ENCODE results near the gene MRPL20.
"Not testable (repeated sequence)": the region's sequence is repeated elsewhere in the genome, so short reads cannot be mapped to it uniquely, and the experiment has no call there.

MRPL20 gene

DNA sequence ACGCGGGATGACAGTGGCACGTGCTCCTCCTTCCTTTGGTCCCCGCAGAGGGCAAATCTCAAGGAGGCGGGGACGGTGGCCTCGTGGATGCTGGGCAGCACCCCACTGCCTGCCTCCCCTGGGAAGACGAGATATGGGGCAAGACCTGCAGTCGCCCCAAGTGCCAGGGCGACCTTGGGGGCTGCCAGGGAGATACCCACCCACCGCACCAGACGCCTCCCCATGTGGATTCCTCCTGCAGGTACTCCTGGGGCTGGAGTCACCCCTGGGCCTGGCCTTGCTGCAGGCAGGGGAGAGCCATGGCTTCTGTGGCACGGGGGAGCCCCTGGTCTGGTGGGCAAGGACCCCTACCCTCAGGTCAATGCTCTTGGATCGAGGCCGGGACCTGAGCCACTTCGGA is 26.2 kb downstream of the MRPL20 start:
- DNase-seq: no peak

DNA sequence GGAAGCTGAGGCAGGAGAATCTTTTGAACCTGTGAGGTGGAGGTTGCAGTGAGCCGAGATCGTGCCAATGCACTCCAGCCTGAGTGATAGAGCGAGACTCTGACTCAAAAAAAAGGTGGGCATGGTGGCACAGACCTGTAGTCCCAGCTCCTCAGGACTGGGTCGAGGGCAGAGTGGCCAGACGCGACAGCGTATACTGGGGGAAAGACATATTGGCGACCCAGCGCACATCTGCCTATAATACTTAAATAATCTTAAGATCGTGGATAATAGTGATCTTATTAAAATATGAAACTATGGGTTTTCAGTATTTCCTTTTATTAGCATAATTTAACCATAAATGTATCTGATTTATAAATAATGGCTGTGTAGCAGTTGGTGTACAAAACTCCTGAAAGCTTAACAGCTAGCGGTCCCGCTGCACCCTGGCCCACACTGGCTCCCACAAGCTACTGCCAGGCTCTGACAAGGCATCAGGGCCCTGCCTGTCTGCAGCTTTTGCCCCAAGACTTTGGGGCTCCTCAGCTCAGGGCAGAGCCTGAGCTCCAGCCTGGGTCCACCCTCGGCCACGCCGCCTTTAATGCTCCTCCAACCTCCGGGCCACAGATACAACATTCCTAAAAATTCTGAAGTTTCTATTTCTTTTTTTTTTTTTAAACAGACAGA is 29.4 kb downstream of the MRPL20 start:
- DNase-seq: no peak

DNA sequence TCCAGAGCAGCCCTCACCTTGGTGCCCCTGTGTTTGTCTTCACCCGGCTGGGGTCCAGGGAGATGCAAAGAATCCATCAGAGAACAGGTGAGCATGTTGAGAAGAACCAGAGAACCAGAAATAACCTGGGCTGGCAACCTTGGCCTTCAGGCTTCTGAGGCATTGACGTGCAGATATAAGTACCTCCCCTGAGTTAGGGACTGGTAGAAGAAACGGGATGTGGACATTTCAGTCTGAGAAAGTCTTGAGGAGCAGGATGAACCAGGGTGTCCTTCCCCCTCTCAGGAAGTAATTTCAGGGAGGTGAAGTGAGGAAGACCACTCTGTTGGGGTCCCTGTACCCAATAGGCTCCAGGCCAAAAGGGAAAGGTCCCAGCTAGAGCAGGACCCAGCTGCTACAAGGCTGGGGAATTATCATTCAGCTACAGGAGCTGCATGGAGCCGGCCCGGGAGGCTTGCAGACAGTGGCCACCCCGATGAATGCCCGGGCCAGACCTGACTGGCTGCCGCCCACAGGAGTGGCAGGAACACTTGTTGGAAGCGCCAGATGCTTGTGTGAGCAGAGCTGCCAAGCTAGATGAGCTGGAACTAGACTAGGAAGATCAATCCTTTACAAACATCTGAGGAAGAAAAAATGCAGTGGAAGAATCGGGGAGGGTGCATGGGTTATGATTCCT is 30.4 kb downstream of the MRPL20 start:
- DNase-seq: no peak

DNA sequence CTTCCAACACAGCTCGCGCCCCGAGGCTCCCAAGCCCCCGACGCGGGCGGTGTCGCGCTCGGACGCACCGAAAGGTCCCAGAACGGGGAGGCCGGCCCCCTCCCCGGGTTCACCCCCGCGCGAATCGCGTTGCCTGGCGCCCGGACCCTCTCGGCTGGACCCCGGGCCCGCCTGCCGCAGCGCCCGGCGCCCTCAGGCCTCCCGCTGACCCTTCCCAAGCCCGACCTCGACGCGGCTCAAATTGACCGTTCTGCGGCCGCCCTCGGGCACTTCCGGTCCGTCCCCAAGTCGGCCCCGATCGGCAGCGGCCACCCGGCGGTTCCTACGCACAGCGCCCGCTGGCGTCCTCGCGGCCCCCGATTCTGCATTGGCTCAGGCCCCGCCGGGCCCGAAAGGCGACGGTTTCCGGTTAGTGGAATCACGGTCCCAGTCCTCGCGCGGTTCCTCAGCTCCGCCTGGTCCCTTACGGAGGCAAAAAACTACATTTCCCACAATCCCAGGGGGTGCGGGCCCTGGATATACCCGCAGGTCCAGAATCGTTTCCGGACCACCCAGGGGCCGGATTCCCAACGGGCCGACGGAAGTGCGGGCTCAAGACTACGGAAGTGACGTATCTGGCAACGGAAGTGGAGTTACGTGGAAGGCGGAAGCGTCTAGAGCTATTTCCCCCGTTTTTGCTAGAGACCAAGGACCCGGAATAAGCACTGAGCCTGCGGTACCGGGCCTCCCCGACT is 32.0 kb downstream of the MRPL20 start, which contains the start of gene AURKAIP1:
TSS of gene AURKAIP1 (minus strand) at position 279 of the 734 bp plus-strand sequence. CDS start 451 bp downstream, outside the sequence.
- DNase-seq: peak; percentile 97 to 98

DNA sequence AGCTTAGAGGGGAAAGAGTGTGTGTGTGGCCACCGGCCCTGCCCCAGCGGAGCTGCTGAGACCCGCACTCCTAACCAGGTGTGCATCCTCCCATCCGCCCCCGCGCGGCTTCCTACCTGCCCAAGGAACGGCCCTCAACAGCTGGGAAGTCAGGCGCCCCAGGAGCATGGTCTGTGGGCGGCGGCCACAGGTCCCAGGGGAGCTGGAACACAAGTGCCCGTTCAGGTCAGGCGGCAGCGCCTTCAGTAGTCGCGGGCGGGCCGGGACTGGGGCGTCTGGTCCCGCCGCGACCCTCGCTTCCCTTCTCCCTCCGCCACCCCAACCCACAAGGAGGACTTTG is 32.5 kb downstream of the MRPL20 start:
- DNase-seq: no peak

DNA sequence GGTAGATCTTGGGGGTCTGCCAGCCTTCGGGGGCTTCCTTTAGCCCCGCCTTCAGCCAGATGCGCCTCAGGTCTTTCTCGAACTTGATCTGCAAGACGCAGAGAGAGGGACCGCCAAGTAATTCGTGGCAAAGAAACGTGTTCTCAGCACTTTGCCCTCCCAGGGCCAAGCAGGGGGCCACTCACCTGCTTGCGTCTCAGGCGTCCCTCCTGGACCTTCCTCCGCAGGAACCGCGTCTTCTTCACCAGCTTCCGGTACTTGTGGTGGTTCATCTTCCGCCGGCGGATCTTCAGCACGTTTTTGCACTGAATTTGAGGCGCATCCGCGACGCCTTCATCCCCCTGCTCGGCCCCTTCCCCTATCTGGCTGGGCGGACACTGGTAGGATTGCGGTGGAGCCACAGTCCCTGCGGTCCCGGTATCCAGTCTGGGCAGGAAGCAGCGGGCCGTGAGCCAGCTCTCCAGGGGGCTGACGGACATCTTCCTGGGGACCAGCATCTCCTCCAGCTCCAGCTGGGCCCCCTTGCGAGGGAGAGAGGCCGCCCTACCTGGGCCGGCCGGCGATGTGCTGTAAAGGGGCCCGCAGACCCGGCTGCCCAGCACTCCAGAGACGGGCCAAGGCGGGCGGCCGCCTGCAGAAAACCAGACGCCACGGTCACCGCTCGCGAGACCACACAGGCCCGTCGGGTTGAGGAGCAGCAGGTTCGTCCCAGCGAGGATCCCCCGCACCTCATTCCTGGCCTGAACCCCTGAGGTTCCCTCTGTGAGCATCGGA is 33.1 kb downstream of the MRPL20 start:
- no peak for DNase-seq

DNA sequence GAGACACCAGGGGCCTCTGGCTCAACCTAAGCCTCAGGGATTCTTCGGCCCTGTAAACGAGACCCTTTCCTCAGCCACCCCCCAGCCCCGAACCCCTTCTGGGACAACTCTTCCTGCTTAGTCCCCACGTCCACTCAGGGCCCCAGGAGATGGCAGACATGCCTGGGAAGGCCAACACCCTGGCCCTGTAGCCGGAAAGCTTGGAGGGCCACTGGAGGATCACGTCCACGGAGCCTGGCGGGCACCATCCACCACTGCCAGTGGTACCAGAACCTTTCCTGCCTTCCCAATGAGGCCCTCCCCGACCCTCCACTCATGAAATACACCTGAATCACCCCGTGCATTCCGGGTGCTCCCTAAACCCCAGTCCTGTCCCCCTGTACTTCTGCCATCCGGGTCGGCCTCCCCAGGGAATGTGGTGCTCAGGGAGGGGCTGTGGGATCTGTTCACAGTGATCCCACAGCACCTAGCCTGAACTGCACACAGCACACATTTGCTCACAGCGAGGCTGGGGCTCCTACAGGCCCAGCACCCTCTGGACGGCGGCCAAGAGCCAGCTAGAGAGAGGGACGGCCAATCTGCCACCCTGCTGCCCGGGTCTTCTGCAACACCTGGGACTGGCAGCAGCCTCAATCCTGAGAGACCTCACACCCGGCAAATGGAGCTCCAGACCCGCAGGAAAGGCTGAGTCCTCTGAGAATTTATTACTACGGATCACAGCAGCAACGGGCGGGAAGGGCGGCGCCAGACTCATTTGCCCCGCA is 33.9 kb downstream of the MRPL20 start:
- no peak for DNase-seq

DNA sequence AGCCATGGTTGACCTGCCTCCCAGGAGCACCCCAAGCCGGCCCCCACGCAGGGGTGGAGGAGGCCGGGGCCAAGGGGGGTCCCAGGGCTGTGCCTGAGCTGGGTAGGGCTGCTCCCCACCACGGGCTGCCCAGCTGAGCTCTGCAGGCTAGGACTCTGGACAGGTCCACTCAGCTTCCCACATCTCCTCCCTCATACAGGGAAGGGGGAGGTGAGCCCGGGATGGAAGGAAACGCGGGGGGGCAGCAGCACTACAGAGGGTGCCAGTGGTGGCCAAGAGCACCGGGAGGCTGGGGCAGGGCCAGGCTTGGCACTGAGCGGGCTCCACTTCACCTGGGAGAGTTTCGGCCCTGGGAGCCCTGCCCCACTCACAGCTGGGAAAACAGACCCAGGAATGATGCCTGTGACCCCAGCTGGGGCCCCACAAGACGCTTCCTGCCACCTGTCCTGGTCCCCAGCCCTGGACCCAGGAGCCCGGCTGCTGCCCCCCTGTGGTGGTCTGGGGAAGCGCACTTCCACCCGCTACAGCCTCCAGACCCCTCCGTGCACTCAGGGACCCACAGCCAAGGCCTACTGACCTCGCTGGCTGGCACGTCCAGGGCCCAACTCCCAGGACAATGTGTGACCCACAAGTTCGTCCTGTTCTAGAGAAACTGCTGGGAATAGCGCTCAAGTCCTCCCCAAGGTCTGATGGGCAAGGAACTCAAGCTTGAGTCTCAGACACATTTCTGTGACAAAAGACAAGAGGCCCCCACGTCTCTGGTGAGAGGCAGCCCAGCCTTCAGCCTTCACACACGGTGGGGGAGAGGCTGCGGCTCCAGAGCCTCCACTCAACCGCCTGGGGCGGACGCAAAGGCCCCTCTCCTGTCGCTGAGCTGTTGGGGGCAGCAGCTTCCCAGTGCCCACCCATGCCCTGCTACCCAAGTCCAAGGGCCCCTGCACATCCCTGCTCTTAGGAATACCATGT is 35.1 kb downstream of the MRPL20 start:
- peak; percentile 42 to 48 for DNase-seq

DNA sequence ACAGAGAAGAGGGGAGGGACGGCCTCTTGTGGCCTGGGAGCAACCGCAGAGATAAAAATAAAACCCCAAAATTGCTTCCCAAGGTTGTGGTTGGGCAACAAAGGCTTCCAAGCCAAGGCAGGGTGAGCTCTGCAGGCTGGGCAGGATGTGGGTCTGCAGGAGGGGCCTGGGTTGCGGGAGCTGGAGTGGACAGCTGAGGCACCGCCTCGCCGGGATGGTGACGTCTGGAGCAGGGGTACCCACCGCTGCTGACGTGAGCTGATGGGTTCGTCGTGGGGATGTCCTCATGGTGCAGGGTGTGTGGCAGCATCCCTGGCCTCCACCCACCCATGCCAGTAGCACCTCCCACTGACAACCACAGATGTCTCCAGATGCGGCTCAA is 35.7 kb downstream of the MRPL20 start:
- peak in 1 of 2 experiments; percentile 6 for DNase-seq

DNA sequence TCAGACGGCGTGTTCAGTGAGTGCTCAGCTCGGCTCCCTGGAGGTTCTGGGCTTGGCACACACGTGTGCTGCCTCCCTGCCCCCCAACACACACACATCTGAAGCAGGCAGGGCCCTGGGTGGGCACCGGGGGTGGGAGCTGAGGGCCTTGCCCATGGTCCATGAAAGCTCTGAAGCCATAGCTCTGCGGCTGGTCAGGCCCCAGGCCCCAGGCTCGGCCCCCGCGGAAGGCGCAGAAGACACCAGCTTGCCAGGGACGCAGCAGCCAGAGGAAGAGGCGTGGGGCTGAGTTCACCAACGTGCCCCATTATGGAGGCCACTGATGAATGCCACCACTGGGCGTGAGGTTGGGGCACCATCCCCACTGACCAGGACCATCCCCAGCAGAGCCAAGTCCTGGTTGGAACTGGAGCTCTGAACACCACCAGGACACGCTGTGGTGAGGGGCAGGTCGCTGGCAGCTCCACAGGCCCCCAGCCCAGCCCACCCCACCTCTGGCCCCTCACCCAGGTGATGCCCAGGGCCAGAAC is 36.3 kb downstream of the MRPL20 start:
- no peak for DNase-seq

DNA sequence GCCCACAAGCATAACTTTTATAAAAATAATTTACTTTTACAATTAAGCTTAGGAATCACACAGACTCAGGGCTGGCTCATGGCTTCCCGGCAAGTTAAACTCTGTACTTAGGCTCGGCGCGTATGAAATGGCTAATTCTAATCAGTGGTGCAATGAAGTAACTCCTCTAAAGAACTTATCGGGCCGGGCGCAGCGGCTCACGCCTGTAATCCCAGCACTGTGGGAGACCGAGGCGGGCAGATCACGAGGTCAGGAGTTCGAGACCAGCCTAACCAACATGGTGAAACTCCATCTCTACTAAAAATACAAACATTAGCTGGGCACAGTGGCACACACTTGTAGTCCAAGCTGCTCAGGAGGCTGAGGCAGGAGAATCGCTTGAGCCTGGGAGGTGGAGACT is 37.0 kb downstream of the MRPL20 start:
- DNase-seq: not testable (repeated sequence)

DNA sequence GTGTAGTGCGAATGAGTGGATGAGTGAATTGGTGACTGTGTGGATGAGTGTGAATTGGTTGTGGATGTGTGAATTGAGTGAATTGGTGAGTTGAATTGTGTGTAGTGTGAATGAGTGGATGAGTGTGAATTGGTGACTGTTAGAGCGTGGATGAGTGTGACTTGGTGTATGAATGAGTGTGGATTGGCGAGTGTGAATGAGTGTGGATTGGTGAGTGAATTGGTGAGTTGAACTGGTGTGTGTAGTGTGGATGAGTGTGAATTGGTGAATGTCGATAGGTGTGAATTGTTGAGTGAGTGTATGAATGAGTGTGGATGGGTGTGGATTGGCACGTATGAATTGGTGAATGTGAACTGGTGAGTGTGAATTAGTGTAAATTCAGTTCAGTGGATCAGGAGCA is 39.8 kb downstream of the MRPL20 start:
- no peak for DNase-seq

DNA sequence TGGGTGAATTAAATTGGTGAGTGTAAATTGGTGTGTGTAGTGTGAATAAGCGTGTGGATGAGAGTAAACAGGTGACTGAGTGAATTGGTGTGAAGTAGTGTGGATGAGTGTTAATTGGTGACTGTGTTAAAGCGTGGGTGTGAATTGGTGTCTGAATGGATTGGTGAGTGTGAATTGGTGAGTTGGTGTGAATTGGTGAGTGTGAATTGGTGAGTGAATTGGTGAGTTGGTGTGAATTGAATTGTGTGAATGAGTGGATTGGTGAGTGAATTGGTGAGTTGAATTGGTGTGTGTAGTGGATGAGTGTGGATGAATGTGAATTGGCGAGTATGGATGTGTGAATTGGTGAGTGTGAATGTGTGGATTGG is 40.4 kb downstream of the MRPL20 start:
- no peak for DNase-seq

DNA sequence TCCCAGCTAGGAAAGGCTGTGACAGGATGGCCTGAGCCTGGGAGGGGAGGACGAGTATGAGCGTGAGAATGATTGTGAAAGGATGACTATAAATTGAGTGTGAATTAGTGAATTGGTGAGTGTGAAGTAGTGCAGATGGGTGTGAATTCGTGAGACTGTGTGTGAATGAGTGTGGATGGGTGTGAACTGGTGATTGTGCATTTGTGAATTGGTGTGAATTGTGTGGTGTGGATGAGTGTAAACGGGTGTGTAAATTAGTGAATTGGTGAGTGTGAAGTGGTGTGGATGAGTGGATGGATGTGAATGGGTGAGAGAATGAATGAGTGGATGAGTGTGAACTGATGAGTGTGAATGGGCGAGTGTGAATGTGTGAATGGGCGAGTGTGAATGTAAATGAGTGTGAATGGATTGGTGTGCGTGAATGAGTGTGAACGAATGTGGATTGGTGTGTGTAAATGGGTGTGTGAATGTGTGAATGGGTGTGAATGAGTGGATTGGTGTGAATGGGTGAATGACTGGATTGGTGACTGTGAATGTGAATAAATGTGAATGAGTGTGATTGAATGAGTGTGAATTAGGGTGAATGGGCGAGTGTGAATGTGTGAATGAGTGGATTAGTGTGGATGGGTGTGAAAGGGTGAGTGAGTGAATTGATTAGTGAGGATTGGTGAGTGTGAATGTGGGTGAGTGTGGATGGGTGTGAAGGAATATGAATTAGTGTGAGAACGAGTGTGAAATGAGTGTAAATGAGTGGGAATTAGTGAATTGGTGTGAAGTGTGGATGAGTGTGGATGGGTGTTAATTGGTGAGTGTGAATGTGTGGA is 41.0 kb downstream of the MRPL20 start:
- DNase-seq: no peak

DNA sequence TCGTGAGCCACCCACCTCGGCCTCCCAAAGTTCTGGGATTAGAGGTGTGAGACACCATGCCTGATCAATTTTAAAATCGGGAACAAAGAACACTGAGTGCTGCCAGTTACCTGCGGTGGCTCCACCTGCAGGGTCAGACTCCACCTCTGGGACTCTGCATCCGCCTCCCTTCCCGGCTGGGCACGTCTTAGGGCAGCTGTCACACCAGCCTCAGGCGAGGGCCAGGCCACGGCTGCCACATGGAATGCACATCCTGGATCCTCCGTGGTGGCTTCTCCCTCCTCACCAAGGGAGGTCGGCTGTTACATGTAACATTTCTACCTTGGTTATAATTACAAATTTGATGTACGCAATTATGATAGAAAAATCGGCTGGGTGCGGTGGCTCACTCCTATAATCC is 42.8 kb downstream of the MRPL20 start:
- no peak for DNase-seq

DNA sequence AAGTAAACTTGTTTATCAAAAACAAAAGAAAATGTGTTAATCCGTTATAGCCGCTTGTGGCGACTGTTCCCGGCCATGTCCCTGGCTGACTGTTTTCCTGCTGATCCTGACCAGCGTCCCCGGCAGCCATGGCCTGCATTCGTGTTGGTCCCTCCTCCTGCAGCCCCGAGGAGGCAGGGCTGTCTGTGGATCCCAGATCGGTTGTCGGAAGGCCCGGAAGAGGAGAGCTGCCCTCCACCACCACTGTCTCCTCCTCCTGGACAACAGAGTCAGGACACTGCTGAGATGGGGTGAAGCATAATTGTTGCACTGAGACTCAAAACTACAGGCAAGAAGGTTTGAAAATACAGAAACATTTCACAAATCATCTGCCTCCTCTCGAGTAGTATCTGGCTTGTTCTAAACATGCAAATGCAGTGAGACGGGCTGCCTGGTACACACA is 45.1 kb downstream of the MRPL20 start:
- DNase-seq: no peak

DNA sequence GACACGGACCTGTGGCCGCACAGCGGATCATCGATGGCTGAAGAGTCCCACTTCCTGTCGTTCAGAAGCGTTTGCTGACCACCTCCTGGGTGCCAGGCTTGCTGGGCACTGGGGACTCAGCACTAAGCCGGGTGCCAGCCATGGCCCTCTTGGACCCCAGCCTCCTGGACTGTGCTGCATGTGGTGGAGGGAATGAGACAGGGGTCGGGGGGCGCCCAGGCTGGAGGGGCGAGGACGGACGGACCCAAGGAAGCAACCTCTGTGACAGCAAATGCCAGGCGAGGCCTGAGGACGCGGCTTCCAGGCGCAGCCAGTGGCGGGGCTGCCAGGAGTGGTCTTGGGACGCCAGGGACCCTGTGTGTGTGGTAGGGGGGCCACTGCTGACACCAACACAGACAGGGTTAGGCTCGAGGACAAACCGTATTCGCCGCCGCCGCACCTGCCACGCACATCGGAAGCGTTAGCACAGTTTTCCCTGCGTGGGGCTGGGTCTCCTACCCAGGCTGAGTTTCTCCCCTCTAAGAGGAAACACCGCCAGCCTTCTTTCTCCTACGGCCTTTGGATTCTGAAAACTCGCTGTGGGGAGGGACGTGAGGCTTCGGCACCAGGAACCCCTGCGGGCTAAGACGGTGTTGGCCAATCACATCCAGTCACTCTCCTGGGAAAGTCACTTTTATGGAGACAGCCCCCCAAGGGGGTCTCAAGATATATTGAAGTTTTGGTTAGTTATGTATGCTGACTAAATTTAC is 45.7 kb downstream of the MRPL20 start:
- DNase-seq: no peak

DNA sequence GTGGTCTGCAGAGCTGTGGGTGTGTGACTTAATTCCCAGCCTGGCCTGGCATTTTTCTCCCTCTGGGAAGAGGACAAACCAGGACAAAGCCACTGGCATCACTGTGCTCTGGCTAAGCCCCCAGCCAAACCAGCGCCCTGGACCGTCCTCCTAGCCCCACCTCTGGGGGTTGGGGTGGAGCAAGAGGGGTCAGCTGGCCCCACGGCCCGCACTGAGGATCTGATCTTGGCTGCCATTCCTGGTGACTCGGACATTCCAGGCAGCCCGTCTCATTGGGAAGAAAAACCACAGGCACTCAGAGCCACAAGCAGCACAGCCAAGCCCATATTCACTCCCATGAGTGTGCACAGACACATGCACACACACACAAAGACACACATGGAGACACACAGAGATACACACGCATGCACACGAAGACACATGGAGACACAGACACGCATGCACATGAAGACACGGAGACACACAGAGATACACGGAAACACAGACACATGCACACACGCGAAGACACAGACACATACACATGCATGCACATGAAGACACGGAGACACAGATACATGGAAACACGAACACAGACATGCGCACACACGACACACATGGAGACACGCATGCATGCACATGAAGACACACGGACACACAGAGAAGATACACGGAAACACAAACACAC is 46.5 kb downstream of the MRPL20 start:
- no peak for DNase-seq

Measured in AML-193 (cell line).